NCI-H1048 (cell line): ENCODE measurements around the gene TRPM2.
"Not testable (repeated sequence)": the region's sequence is repeated elsewhere in the genome, so short reads cannot be mapped to it uniquely, and the experiment has no call there.

ENCODE experiments used
- DNase-seq: peaks from one replicate; lab custom pipeline; 2025; lab: John Stamatoyannopoulos, UW

The TRPM2 gene

DNA sequence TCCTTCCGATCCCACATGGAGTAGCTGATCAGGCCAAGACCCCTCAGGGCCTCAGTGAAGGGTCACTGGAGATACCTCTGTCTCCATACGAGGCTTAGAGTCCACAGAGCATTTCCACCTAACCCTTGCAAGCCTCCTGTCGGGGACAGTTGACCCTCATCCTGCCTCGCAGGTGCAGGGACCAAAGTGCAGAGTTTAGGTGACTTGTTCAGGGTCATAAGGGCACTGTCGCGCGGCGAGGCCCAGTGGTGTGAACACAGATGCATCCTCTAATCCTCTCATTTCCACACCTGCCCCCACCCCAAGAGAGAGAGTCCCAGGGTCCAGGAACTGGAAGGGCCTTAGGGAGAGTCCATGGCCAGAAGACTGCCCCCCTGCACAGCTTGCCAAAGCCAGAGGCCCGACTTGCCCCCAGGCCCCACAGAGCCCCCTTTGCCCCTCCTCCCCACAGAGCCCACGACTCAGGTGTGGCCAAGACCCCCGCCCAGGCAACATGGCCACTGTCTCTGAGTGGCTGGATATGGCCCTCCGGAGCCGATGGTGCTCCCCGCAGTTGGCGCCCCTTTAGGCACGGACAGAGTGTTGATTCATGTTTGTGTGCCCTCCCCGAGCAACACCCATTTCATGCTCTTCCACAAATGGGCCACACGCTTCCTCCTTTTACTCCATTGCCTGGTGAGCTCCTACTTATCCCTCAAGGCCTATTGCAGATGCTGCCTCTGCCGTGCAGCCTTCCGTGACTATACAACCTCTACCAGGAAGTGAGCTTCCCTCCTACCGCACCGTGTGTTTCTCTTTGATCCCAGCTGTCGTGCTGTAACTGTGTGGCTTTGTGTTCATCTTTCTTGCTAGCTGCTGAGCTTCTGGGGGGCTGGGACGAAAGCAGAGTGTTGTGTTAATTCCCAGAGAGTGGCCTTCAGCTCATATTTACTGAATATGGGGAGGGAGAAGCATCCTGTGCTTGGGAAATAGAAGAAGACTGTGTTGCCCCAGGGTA is 1.7 kb downstream of the TRPM2 start:
- DNase-seq, result no peak

DNA sequence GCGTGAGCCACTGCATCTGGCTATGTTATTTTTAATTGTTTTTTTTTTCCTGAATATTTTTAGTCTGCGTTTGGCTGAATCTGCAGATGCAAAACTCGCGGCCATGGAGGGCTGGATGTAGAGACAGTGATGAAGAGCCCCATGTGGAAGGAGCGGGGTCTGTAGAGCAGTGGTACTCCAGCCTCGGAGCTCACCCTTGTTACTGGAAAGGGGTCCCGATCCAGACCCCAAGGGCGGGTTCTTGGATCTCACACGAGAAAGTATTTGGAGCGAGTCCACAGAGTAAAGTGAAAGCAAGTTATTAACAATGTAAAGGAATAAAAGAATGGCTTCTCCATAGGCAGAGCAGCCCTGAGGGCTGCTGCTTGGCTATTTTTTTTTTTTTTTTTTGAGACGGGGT is 2.7 kb downstream of the TRPM2 start:
- DNase-seq, result no peak

DNA sequence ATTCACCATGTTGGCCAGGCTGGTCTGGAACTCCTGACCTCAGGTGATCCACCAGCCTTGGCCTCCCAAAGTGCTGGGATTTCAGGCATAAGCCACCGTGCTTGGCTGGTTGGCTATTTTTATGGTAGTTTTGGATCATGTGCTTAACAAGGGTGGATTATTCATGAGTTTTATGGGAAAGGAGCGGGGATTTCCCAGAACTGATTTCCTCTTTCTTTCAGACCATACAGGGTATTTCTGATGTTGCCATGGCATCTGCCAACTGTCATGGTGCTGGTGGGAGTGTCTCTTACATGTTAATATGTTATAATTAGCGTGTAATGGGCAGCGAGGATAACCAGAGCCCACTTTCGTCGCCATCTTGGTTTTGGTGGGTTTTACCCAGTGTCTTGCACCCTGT is 3.2 kb downstream of the TRPM2 start:
- DNase-seq, result no peak

DNA sequence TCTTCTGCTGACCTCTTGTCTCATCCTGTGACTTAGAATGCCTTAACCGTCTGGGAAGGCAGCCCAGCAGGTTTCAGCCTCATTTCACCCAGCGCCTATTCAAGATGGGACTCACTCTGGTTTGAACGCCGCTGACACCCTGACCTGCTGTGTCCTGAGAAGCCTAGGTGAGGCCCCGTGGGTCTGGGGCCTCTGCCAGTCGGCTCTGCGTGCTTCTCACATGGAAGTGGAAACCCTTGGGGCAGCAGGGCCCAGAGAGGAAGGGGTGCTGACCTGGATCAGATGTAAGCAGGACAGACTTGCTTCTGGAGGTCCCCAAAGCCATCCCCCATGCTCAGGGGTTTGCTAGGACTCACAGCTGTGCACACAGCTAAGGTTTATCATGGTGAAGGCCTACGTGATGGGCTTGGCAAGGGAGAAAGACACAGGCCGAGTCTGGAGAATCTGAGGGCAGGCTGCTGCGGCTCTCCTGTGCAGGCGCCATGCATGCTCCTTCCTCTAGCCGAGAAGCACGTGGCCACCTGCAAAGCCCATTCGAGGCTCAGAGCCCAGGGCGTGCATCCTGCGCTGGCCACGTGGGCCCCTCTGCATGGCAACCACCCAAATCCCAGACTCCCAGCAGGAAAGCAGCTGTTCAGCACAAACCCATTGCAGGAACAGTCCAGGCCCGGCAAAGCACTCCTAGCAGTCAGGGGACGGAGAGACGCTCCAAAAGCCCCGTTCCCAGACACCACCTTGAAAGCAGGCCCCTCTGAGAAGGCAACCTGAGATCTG is 3.8 kb downstream of the TRPM2 start:
- no peak for DNase-seq

DNA sequence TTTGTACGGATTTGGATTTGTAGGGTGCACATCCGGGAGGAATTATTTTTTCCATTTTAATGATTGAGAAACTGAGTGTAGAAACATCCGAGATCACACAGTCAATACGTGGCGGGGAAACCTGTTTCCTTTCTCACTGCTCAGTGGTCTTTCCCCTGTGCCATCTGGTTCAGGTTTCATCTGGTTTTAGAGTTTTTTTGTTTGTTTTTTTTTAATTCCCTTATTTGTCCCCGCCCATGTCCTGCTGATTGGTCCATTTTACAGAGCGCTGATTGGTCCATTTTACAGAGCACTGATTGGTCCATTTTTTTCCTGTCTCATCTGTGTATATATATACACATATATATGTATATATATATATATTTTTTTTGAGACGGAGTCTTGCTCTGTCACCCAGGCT is 6.0 kb downstream of the TRPM2 start:
- DNase-seq, result no peak

DNA sequence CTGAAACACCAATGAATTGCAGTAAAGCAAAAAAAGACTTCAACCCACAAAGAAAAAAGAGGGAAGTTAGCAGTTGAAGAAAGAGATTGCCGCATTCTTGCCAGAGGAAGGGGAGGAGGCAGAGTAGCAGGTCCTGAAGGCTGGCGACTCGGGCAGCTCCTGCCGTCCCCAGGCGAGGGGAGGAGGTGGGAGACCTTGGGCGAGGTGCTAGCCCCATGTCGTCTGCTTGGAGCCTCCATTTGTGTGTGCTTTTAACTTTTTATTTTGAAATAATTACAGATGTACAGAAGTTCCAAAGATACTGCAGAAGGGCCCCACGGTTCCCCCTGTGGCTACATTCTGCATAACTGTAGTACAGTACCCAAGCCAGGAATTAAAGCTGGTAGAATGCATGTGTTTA is 6.7 kb downstream of the TRPM2 start:
- DNase-seq, result no peak

DNA sequence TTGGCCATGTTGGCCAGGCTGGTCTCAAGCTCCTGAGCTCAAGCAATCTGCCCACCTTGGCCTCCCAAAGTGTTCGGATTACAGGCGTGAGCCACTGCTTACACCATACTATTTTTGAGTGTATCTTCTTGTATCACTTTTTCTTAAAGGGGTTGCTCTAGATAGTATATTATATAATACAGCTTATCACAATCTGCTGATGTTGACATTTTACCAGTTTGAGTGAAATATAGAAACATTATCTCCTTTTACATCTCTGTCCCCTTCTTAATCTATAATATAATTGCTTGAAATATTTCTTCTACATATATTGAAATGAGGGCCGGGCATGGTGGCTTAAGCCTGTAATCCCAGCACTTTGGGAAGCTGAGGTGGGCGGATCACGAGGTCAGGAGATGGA is 8.5 kb downstream of the TRPM2 start:
- DNase-seq, result not testable (repeated sequence)

DNA sequence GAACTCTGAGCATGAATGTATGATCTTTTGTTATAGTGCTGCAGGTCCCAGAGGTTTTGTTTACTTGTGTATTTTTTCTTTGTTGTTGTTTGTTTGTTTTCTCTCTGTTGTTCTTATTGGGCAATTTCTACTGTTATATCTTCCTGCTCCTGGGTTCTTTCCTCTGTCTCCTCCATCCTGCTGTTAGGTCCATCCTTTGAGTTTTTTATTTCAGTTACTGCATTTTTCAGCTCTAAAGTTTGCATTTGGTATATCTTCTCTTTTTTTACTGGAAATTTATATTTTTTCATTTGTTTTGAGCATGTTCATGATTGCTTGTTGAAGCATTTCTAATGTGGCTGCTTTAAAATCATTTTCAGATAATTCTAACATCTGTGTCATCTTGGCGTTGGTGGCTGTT is 9.9 kb downstream of the TRPM2 start:
- DNase-seq, result no peak

DNA sequence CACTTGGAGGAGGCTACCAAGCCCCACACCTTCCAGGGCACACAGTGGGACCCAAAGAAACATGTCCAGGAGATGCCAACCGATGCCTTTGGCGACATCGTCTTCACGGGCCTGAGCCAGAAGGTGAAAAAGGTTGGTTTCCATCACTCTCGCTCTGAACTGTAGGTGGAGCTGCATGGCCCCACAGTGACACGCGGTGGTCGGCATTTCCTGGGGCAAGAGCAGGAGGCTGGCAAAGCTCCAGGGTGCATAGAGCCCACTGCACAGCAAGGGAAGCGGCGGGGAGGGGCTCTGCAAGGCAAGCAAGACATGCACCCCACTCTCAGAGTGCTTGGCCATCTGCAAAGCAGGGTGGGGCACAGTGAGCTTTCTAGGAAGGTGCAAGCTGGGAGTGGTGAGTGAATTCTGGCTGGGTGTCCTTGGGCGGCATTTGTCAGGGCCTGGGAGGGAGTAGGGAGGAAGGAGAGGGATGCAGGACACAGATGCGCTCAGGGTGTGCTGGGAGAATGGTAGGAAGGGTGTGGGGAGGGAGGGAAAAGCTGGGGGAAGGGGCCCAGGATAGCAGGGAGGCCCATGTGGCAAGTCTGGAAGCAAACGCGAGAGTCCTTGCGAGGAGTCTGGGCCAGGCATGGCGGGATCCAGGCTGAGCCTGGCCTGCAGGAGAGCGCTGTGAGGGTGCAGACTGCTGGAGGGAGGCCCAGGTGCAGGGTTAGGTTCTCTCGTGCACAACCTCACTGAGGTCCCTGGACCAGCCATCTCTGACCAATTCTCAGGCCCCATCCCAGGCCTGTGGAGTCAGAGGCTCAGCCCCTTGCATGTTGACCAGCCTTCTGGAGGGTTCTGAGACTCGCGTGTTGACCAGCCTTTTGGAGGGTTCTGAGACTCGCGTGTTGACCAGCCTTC is 11.0 kb downstream of the TRPM2 start:
- no peak for DNase-seq

DNA sequence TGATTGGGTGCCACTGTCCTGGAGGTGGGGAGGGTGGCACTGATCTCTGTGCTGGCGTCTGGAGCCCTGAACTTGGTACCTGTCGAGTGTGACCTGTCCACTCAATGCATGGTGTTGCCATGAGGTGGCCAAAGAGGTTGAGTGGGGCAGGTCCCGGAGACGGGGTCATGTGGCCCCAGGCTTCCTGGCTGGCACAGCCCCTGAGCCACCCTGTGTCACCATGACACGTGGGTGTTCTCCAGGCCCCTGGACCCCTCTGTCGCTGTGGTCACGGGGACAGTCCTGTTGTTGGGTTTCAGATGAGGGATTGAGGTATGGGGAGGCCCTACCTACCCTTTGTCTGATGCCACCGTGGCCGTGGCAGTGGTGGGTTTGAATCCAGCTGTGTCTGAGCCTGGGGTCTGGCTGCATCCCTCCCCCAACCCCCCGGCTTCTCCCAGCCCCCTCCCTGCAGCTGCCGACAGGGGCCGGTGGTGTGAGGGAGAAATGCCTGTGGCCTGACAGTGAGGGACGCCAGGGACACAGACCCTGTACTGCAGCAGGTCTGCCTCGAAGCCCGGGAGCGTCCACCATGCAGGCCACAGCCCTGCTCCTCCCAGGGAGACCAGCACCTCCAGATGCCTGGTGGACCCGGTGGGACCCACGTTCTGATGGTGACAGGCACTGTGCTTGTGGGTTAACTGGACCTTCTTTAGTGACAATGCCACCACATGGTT is 12.0 kb downstream of the TRPM2 start:
- no peak for DNase-seq

DNA sequence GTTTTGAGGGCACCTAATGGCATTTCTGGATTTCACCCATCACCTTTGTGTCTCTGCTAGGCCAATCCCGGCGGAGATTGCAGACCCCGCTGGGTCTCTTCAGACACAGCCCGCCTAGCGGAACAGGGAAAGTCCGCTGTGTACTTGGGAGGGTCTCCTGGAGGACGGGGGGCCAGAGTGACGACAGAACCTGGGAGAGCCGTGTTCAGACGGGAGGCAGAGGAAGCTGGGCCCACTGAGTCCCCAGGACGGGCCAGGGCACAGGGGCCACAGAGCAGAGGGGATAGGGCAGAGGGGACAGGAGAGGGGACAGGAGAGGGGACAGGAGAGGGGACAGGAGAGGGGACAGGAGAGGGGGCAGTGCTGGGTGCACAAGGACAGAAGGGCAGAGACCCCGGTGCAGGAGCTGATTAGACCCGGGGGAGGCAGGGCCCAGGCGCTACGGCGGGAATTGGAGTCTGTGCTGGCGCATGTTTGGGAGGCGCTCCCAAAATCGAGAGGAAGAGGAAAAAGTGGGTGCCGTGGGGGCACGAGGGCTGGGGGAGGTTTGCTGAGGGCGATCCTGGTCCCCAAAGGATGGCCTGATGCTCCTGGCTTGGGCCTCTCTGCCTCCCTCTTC is 12.7 kb downstream of the TRPM2 start:
- no peak for DNase-seq

DNA sequence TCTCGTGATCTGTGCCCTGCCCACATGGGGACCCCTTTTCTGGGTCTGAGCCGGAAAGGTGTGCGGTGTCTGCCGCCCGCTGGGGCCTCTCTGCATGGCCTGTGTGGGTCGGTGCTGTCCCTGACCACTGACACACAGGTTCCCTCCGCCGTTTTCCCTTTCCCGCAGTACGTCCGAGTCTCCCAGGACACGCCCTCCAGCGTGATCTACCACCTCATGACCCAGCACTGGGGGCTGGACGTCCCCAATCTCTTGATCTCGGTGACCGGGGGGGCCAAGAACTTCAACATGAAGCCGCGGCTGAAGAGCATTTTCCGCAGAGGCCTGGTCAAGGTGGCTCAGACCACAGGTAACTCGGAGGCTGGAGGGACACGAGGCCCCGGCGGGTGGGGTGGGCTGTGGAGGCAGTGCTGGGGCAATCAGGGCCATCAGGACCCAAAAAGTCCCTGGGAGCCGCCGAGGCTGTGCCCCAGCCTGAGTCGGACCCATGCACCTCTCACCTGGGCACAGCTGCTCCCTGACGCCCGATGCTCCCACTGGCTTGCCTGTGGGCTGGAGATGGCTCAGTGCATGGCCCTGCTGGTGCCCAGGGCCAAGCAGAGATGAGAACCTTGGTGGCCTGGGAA is 13.3 kb downstream of the TRPM2 start:
- no peak for DNase-seq

DNA sequence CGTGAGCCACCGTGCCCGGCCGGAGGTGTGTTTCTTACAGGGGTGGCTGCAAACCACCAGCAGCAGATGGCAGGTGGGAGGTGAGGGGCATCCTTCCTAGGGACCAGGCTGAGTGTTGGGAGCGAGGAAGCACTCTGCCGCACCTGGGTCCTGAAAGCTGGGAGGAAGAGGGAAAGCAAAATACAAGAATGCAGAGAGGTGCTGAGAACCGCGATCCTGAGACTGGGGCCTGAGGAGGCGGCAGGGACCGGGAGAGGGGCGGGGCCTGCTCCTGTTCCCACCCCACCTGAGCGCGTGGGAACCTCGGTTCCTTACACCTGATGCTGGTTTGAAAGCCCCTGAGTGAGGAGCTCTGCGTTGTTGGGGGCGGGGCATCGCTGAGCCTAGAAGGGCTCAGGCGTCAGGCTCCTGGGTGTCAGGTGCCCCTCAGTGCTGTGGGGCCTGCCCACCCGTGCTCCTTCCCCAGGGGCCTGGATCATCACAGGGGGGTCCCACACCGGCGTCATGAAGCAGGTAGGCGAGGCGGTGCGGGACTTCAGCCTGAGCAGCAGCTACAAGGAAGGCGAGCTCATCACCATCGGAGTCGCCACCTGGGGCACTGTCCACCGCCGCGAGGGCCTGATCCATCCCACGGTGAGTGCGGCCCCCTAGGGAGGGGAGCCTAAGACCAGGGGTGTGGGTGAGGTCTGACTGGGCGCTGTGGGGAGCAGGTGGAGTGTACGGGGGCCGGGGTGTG is 15.5 kb downstream of the TRPM2 start:
- no peak for DNase-seq

DNA sequence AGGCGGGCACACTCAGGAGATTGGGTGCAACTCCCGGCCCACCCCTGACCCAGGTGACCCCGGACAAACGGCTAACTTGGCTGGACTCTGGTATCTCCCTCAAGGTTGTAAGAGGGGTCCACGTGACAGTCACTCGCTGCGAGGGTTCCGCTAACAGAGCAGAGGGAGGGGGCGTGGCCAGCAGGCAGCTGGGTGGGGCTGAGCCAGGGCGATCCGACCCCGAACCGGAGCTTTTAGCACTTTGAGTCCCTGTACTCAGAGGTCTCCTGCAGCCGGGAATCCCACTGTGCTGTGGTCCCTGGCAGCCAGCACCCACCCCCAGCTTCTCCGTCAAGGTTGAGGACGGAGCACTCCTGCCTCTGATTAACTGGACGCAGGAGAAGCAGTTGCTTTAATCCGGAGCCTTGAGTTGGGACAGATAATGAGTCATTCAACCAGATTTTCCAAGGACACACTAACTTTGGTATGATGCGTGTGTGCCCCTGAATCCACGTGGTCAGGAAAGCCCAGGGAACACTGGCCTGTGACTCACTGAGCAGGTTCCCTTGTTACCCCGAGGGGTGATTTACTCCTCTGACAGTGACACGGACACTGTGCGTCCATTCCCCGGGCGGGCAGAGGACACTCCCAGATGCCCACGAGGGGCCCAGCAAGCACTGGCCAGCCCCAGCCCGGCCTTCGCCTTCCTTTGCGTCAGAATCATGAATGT is 16.8 kb downstream of the TRPM2 start:
- no peak for DNase-seq

DNA sequence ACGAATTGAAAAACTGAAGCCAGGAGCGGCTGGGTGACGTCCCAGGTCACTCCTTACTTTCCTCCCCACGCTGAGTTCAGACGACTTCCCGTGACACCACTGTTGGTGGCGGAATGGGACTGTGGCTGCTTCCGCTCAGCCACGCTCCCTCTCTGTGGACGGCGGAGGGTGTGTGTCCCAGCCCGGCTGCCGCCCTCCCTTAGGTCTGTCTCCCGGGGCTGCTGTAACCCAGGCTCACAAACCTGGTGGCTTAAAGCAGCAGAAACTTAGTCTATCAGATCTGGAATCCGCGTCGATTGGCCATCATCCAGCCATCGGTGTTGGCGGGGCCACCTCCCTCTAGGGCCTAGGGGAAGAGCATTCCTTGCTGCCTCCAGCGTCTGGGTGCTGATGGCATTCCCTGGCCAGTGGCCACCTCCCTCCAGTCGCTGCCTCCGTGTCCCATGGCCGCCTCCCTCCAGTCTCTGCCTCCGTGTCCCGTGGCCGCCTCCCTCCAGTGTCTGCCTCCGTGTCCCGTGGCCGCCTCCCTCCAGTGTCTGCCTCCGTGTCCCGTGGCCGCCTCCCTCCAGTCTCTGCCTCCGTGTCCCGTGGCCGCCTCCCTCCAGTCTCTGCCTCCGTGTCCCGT is 17.5 kb downstream of the TRPM2 start:
- no peak for DNase-seq

DNA sequence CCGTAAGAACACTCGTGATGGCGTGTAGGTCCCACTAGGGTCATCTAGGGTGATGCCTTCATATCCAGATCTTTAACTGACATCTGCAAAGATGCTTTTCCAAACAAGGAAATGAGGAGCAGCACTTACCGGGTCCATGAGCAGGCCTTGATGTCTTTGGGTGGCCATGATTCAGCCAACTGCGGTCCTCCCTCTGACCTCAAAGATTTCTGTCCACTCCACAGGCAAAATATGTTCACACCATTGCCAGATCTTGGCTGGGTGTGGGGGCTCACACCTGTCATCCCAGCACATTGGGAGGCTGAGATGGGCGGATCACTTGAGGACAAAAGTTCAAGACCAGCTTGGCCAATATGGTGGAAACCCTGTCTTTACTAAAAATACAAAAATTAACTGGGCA is 18.2 kb downstream of the TRPM2 start:
- no peak for DNase-seq

DNA sequence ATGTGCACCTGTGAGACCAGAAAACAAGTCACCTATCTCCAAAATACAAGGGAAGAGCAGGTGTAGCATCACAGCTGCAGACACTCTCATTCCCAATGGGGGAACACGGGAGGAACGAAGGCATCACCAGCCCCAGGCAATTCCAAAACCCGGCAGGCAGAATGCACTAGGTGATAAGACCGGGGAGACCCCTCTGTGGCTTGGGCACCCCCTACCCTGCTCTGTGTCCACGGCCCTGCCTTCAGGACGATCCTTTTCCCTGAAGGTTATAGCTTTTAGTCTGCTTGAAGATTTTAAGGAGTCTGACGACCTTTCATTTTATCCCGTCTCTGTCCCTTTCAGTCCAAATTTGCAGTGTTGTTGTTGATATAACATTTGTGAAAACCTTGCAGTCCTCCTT is 19.2 kb downstream of the TRPM2 start:
- no peak for DNase-seq

DNA sequence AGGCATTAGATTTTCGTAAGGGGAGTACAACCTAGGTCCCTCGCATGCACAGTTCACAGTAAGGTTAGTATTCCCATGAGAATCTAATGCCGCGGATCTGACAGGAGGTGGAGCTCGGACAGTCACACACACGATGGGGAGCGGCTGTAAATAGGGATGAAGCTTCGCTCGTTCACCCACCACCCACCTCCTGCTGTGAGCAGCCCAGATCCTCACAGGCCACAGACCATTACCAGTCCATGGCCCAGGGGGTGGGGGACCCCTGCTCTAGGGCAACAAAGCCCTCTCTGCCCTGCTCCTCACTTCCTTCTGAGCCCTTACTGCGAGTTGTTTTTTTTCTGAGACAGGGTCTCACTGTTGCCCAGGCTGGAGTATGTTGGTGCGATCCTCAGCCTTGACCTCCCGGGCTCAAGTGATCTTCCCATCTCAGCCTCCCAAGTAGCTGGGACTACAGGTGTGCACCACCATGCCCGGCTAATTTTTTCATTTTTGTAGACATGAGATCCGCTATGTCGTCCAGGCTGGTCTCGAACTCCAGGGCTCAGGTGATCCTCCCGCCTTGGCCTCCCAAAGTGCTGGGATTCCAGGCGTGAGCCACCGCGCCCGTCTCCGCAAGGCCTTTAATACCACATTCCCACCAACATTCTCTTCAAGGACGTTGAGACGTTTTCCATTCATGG is 21.3 kb downstream of the TRPM2 start:
- DNase-seq, result no peak
